ENCODE results near the gene ZMYND10.

The ZMYND10 gene

GRCh38 chr3:50345586-50346234 is at the start of gene ZMYND10:
TSS of gene ZMYND10 (minus strand) at chr3:50345732. CDS start at chr3:50345579, 153 bp downstream.
- DNase-seq (ENCODE audit: low spot score): peak; percentile 70

- no peak for DNase-seq (ENCODE audit: low spot score)
Observed at GRCh38 chr3:50393061-50393460, 47.5 kb upstream of the ZMYND10 start.

GRCh38 chr3:50392101-50392715 is 46.7 kb upstream of the ZMYND10 start:
- no peak for DNase-seq (ENCODE audit: low spot score)

- DNase-seq (ENCODE audit: low spot score): no peak
Observed at GRCh38 chr3:50390508-50391224, 45.1 kb upstream of the ZMYND10 start.

- DNase-seq (ENCODE audit: low spot score): no peak
Observed at GRCh38 chr3:50389414-50389767, 43.9 kb upstream of the ZMYND10 start.

GRCh38 chr3:50388720-50389413 is 43.3 kb upstream of the ZMYND10 start:
- no peak for DNase-seq (ENCODE audit: low spot score)

- DNase-seq (ENCODE audit: low spot score): no peak
Observed at GRCh38 chr3:50388016-50388719, 42.6 kb upstream of the ZMYND10 start.

GRCh38 chr3:50385754-50386153 is 40.2 kb upstream of the ZMYND10 start:
- DNase-seq (ENCODE audit: low spot score): no peak

GRCh38 chr3:50383750-50384149 is 38.2 kb upstream of the ZMYND10 start:
- no peak for DNase-seq (ENCODE audit: low spot score)

GRCh38 chr3:50382722-50383121 is 37.2 kb upstream of the ZMYND10 start:
- DNase-seq (ENCODE audit: low spot score): no peak

- DNase-seq (ENCODE audit: low spot score): no peak
Observed at GRCh38 chr3:50381383-50381782, 35.9 kb upstream of the ZMYND10 start.

GRCh38 chr3:50380405-50381085 is 35.0 kb upstream of the ZMYND10 start:
- DNase-seq (ENCODE audit: low spot score): no peak

- no peak for DNase-seq (ENCODE audit: low spot score)
Observed at GRCh38 chr3:50378757-50379156, 33.2 kb upstream of the ZMYND10 start.

- no peak for DNase-seq (ENCODE audit: low spot score)
Observed at GRCh38 chr3:50378024-50378423, 32.5 kb upstream of the ZMYND10 start.

- DNase-seq (ENCODE audit: low spot score): no peak
Observed at GRCh38 chr3:50375258-50375931, 29.9 kb upstream of the ZMYND10 start.

GRCh38 chr3:50374363-50375257 is 29.1 kb upstream of the ZMYND10 start:
- no peak for DNase-seq (ENCODE audit: low spot score)

GRCh38 chr3:50373146-50374051 is 27.9 kb upstream of the ZMYND10 start:
- no peak for DNase-seq (ENCODE audit: low spot score)

GRCh38 chr3:50372349-50372748 is 26.8 kb upstream of the ZMYND10 start:
- DNase-seq (ENCODE audit: low spot score): no peak

Measured in CD4-positive, alpha-beta T cell treated with Interleukin-6 at 100 ng/mL for 8 hours (primary cell).